Activated CD4-positive, CD25-positive, alpha-beta regulatory T cell (primary cell): ENCODE measurements around the gene NPDC1.
"Not testable (repeated sequence)": the region's sequence is repeated elsewhere in the genome, so short reads cannot be mapped to it uniquely, and the experiment has no call there.

ENCODE experiments used
- DNase-seq, 4 experiments: peaks; one replicate each; lab custom pipeline; 2025; lab: John Stamatoyannopoulos, UW

Gene NPDC1

GRCh38 chr9:137074657-137075274 lies 28.8 kb upstream of the NPDC1 start:
- DNase-seq, result no peak

GRCh38 chr9:137073992-137074399 lies 28.0 kb upstream of the NPDC1 start:
- no peak for DNase-seq

- no peak for DNase-seq
Measured at GRCh38 chr9:137071282-137071681, 25.3 kb upstream of the NPDC1 start.

GRCh38 chr9:137070906-137071275 lies 24.9 kb upstream of the NPDC1 start:
- DNase-seq, result no peak

GRCh38 chr9:137070201-137070905 lies 24.4 kb upstream of the NPDC1 start, which contains the start of gene SAPCD2:
Gene SAPCD2, minus strand, starts transcription at chr9:137070557. Its CDS starts 97 bp downstream, at chr9:137070460.
- DNase-seq, result peak; percentile 54 to 66 (median 64)

GRCh38 chr9:137069508-137070091 lies 23.6 kb upstream of the NPDC1 start:
- DNase-seq, result no peak

- no peak for DNase-seq
Measured at GRCh38 chr9:137068539-137069507, 22.8 kb upstream of the NPDC1 start.

GRCh38 chr9:137067860-137068538 lies 22.0 kb upstream of the NPDC1 start:
- peak; percentile 67 to 76 (median 74) for DNase-seq

GRCh38 chr9:137066096-137066861 lies 20.3 kb upstream of the NPDC1 start:
- no peak for DNase-seq

- DNase-seq, result no peak
Measured at GRCh38 chr9:137065336-137065967, 19.5 kb upstream of the NPDC1 start.

GRCh38 chr9:137064880-137065164 lies 18.8 kb upstream of the NPDC1 start:
- no peak for DNase-seq

GRCh38 chr9:137064027-137064879 lies 18.3 kb upstream of the NPDC1 start:
- DNase-seq, result peak in 3 of 4 experiments; percentile 27 to 66 (median 61)

GRCh38 chr9:137063311-137064026 lies 17.5 kb upstream of the NPDC1 start:
- no peak for DNase-seq

- not testable (repeated sequence) for DNase-seq
Measured at GRCh38 chr9:137062798-137063197, 16.8 kb upstream of the NPDC1 start.

- DNase-seq, result no peak
Measured at GRCh38 chr9:137062384-137062783, 16.4 kb upstream of the NPDC1 start.

- no peak for DNase-seq
Measured at GRCh38 chr9:137058521-137059234, 12.7 kb upstream of the NPDC1 start.

GRCh38 chr9:137057545-137057944 lies 11.6 kb upstream of the NPDC1 start:
- DNase-seq, result no peak

GRCh38 chr9:137056739-137057415 lies 10.9 kb upstream of the NPDC1 start:
- no peak for DNase-seq
